OCI-LY1 (cell line): ENCODE data around the gene IL17F.

Source experiments
- H2AFZ ChIP-seq: fragments of 200-600 bp; sonication (generic), shearing (Covaris generic); 2 replicates; pipeline ENCODE4 v1.6.0; 2014; ENCODE audit warnings: antibody characterized with exemption, mild to moderate bottlenecking, low read length
- H3F3A ChIP-seq: fragments of 200-600 bp; sonication (generic), shearing (Covaris generic); 2 replicates; pipeline ENCODE4 v1.6.0; 2014; ENCODE audit warnings: mild to moderate bottlenecking, antibody characterized with exemption, low read length, moderate library complexity; ENCODE audit not compliant: insufficient read depth
- H3K27ac ChIP-seq: fragments of 200-600 bp; sonication (generic); 2 replicates; pipeline ENCODE4 v1.5.1; 2014; ENCODE audit warnings: low read length, mixed run types, mild to moderate bottlenecking, low read depth; ENCODE audit not compliant: poor library complexity, severe bottlenecking
- H3K27me3 ChIP-seq: fragments of 200-600 bp; sonication (generic); 2 replicates; pipeline ENCODE4 v1.6.0; 2014; ENCODE audit warnings: antibody characterized with exemption, mild to moderate bottlenecking, low read length, moderate library complexity; ENCODE audit not compliant: insufficient read depth
- H3K36me3 ChIP-seq: fragments of 200-600 bp; sonication (generic); 2 replicates; pipeline ENCODE4 v1.6.1; 2014; ENCODE audit warnings: mild to moderate bottlenecking, antibody characterized with exemption, low read length, moderate library complexity, mixed read lengths; ENCODE audit not compliant: insufficient read depth
- H3K4me1 ChIP-seq: fragments of 200-600 bp; sonication (generic); 2 replicates; pipeline ENCODE4 v1.5.1; 2014; ENCODE audit warnings: mild to moderate bottlenecking, low read length, moderate library complexity; ENCODE audit not compliant: insufficient read depth, severe bottlenecking
- H3K4me2 ChIP-seq: fragments of 200-600 bp; sonication (generic), shearing (Covaris generic); 2 replicates; pipeline ENCODE4 v1.6.1; 2014; ENCODE audit warnings: low read length
- H3K4me3 ChIP-seq: fragments of 200-600 bp; sonication (generic); 2 replicates; pipeline ENCODE4 v1.5.1; 2014; ENCODE audit warnings: low read length, low read depth, mild to moderate bottlenecking, mixed read lengths; ENCODE audit not compliant: poor library complexity, severe bottlenecking
- H3K79me2 ChIP-seq: fragments of 200-600 bp; shearing (Covaris generic); 2 replicates; pipeline ENCODE4 v1.6.1; 2016; ENCODE audit warnings: mixed run types, low read length, mixed read lengths; ENCODE audit not compliant: insufficient read depth
- H3K9ac ChIP-seq: fragments of 200-600 bp; sonication (generic), shearing (Covaris generic); 2 replicates; pipeline ENCODE4 v1.6.1; 2014; ENCODE audit warnings: mild to moderate bottlenecking, low read length, mixed read lengths
- H3K9me2 ChIP-seq: fragments of 200-600 bp; sonication (generic), shearing (Covaris generic); 2 replicates; pipeline ENCODE4 v1.6.1; 2014; ENCODE audit warnings: low read depth, mild to moderate bottlenecking, low read length, mixed read lengths
- H3K9me3 ChIP-seq: fragments of 200-600 bp; shearing (Covaris generic); 2 replicates; pipeline ENCODE4 v1.6.1; 2014; ENCODE audit warnings: low read length, mixed read lengths
- H4K20me1 ChIP-seq: fragments of 200-600 bp; sonication (generic), shearing (Covaris generic); 2 replicates; pipeline ENCODE4 v1.6.0; 2016; ENCODE audit warnings: mild to moderate bottlenecking, low read length; ENCODE audit not compliant: insufficient read depth
- EZH2 ChIP-seq: fragments of 200-600 bp; sonication (generic), shearing (Covaris generic); IDR thresholded peaks from 2 replicates; pipeline ENCODE4 v1.8.0; 2017; ENCODE audit warnings: borderline replicate concordance, mixed run types, mild to moderate bottlenecking, antibody characterized with exemption, low read length, moderate library complexity, mixed read lengths
- TF ChIP-seq, protein P1 (sequence below): fragments of 200-600 bp; sonication (generic), shearing (Covaris generic); IDR thresholded peaks from 2 replicates; pipeline ENCODE4 v1.5.1; 2017; ENCODE audit warnings: mild to moderate bottlenecking, antibody characterized with exemption, low read length, moderate library complexity, mixed read lengths

The IL17F gene

DNA sequence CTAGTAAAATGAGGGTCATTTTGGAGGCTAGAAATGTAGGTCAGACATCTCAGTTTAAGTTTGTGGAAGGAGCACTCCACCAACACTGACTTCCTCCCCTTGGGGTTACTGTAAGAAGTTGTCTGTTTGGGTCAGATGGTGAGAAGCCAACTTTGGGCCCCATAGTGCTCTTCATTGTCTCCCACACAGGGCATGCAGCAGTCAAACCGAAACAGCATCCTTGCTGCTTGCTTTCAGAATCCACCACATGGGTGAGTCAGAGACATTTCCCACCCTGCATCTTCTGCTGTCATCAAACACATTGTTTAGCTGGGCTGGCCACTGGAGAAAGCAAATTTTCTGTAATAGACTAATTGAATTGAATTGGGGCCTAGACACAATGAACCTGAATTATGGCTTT, 16.8 kb downstream of the IL17F start:
- no peak for TF ChIP-seq EZH2
- TF ChIP-seq, protein P1, sequence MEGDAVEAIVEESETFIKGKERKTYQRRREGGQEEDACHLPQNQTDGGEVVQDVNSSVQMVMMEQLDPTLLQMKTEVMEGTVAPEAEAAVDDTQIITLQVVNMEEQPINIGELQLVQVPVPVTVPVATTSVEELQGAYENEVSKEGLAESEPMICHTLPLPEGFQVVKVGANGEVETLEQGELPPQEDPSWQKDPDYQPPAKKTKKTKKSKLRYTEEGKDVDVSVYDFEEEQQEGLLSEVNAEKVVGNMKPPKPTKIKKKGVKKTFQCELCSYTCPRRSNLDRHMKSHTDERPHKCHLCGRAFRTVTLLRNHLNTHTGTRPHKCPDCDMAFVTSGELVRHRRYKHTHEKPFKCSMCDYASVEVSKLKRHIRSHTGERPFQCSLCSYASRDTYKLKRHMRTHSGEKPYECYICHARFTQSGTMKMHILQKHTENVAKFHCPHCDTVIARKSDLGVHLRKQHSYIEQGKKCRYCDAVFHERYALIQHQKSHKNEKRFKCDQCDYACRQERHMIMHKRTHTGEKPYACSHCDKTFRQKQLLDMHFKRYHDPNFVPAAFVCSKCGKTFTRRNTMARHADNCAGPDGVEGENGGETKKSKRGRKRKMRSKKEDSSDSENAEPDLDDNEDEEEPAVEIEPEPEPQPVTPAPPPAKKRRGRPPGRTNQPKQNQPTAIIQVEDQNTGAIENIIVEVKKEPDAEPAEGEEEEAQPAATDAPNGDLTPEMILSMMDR, result no peak

DNA sequence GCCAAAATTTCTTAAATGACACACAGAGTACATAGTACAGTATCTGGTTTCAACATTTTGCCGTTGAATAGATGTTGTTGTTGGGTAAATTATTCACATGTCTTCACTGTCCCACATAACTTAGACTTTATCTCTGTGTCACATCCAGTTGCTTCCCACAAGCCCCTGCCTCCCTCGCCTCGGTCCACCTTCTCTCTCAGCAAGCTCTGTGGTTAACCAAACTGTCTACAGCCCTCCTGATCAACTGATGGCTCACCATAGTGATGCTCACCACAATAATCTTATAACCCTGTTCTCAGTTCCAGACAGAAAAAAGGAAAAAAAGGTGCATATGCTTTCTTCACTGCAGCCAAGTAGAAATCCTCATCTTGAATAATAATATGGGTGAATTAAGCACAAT, 23.0 kb downstream of the IL17F start:
- Histone ChIP-seq H3K79me2 (no peaks in the 10 kb centered on the region), H3K4me1 (no peaks in the 10 kb centered on the region), H3F3A (no peaks in the 10 kb centered on the region), H3K4me3 (no peak overlapping the region), H3K9me2 (no peaks in the 10 kb centered on the region), H4K20me1 (no peaks in the 10 kb centered on the region), H3K9me3 (no peaks in the 10 kb centered on the region), H3K27ac (no peak overlapping the region), H3K4me2 (no peak overlapping the region), H2AFZ (no peak overlapping the region), H3K36me3 (no peaks in the 10 kb centered on the region), H3K9ac (no peak overlapping the region), H3K27me3 (no peaks in the 10 kb centered on the region)
- TF ChIP-seq, protein P1, result no peak
- no peak for TF ChIP-seq EZH2

More for the DNA sequence above, 16.8 kb downstream of the IL17F start:
- Histone ChIP-seq H4K20me1 (no peaks in the 10 kb centered on the region), H3K4me3 (no peak overlapping the region), H3K4me2 (no peak overlapping the region), H3K36me3 (no peaks in the 10 kb centered on the region), H3K4me1 (no peaks in the 10 kb centered on the region), H3K9ac (no peak overlapping the region), H3K79me2 (no peaks in the 10 kb centered on the region), H3K9me2 (no peaks in the 10 kb centered on the region), H3K9me3 (no peaks in the 10 kb centered on the region), H3K27ac (no peak overlapping the region), H3K27me3 (no peaks in the 10 kb centered on the region), H2AFZ (no peak overlapping the region), H3F3A (no peaks in the 10 kb centered on the region)

DNA sequence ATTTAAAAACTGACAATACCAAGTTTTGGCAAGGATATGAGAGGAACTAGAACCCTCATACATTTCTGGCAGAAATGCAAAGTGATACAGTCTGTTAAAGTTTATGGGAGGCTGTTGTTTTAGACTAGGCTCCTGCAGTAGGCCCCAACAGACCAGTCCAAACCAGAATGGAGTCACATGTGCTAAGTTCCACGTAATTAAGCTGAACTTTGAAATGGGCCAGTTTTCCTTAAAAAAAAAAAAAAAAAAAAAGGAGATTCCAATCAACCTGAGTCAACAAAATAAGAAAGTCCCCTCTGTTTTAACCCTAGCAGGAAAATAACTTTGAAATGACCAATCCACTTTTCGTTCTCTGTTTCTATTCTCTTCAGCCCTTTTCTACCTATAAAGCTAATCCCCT, 26.5 kb downstream of the IL17F start:
- no peak overlapping the region for H3K4me2 ChIP-seq

More for the DNA sequence above, 26.5 kb downstream of the IL17F start:
- no peaks in the 10 kb centered on the region for H3K79me2 ChIP-seq
- H3K36me3 ChIP-seq, result no peaks in the 10 kb centered on the region
- no peaks in the 10 kb centered on the region for H3F3A ChIP-seq
- no peak overlapping the region for H2AFZ ChIP-seq
- no peaks in the 10 kb centered on the region for H3K27me3 ChIP-seq
- H4K20me1 ChIP-seq, result no peaks in the 10 kb centered on the region
- TF ChIP-seq, protein P1, result no peak
- no peak for TF ChIP-seq EZH2
- H3K9ac ChIP-seq, result no peak overlapping the region
- H3K9me3 ChIP-seq, result no peaks in the 10 kb centered on the region
- no peaks in the 10 kb centered on the region for H3K4me1 ChIP-seq
- no peak overlapping the region for H3K4me3 ChIP-seq
- H3K9me2 ChIP-seq, result no peaks in the 10 kb centered on the region
- H3K27ac ChIP-seq, result no peak overlapping the region
